GM23248 (cell line): ENCODE measurements around the gene ESPNL.

Source experiments
- EZH2 ChIP-seq: fragments of 200-600 bp; sonication (generic); IDR thresholded peaks from 2 replicates; pipeline ENCODE4 v1.6.1; 2018; ENCODE audit warnings: antibody characterized with exemption, mild to moderate bottlenecking; ENCODE audit not compliant: insufficient read depth, poor library complexity, severe bottlenecking
- EZH2phosphoT487 ChIP-seq: fragments of 200-600 bp; sonication (generic); IDR thresholded peaks from 2 replicates; pipeline ENCODE4 v1.6.1; 2018; ENCODE audit warnings: antibody characterized with exemption, moderate library complexity, mild to moderate bottlenecking, low read depth; ENCODE audit not compliant: insufficient read depth

GRCh38 chr2:238172439-238172838 lies 72.3 kb downstream of the ESPNL start:
- TF ChIP-seq EZH2 = no peak
- TF ChIP-seq EZH2phosphoT487 = no peak
